Trophoblast cell (in vitro differentiated cells and primary cell): ENCODE results near the gene GALNT1.

ENCODE experiments used
- DNase-seq, 2 donors: peaks; one replicate each; pipeline ENCODE4 v3.0.0-alpha.2; 2016
- H2AFZ ChIP-seq: 2 replicates; pipeline ENCODE4 v1.6.1; 2013; ENCODE audit warnings: low read length, moderate library complexity, mild to moderate bottlenecking; ENCODE audit not compliant: insufficient read depth, poor library complexity
- H2AK5ac ChIP-seq: 2 replicates; pipeline ENCODE4 v1.6.1; 2013; ENCODE audit warnings: mild to moderate bottlenecking, low read length
- H2BK120ac ChIP-seq: 2 replicates; pipeline ENCODE4 v1.6.1; 2013; ENCODE audit warnings: low read length, mild to moderate bottlenecking, moderate library complexity; ENCODE audit not compliant: insufficient read depth, poor library complexity
- H2BK12ac ChIP-seq: 2 replicates; pipeline ENCODE4 v1.6.1; 2013; ENCODE audit warnings: mild to moderate bottlenecking, low read length, moderate library complexity
- H2BK5ac ChIP-seq: 2 replicates; pipeline ENCODE4 v1.6.1; 2013; ENCODE audit warnings: low read length, low read depth, moderate library complexity, mild to moderate bottlenecking; ENCODE audit not compliant: poor library complexity
- H3K14ac ChIP-seq: 2 replicates; pipeline ENCODE4 v1.6.1; 2013; ENCODE audit warnings: mild to moderate bottlenecking, low read length
- H3K18ac ChIP-seq: 2 replicates; pipeline ENCODE4 v1.6.1; 2013; ENCODE audit warnings: mild to moderate bottlenecking, low read length
- H3K23ac ChIP-seq: 2 replicates; pipeline ENCODE4 v1.6.1; 2013; ENCODE audit warnings: low read length
- H3K27ac ChIP-seq: 2 replicates; pipeline ENCODE4 v1.5.1; 2013; ENCODE audit warnings: low read depth, mild to moderate bottlenecking, inconsistent platforms, low read length, moderate library complexity
- H3K27me3 ChIP-seq: 2 replicates; pipeline ENCODE4 v1.6.1; 2013; ENCODE audit warnings: inconsistent platforms, mild to moderate bottlenecking, low read length, moderate library complexity; ENCODE audit not compliant: insufficient read depth
- H3K36me3 ChIP-seq, 2 experiments: 1 replicate in 1 of 2; 2 replicates in 1 of 2; pipeline ENCODE4 v1.6.1; 2013; ENCODE audit warnings: low read length in 2 of 2, mild to moderate bottlenecking in 2 of 2, moderate library complexity in 1 of 2; ENCODE audit not compliant: insufficient read depth in 2 of 2, control insufficient read depth in 1 of 2
- H3K4ac ChIP-seq: 2 replicates; pipeline ENCODE4 v1.6.1; 2013; ENCODE audit warnings: low read depth, mild to moderate bottlenecking, low read length, moderate library complexity
- H3K4me1 ChIP-seq, 2 experiments: 1 replicate in 1 of 2; 2 replicates in 1 of 2; pipeline ENCODE4 v1.6.1; 2013; ENCODE audit warnings: low read length in 2 of 2, mild to moderate bottlenecking in 2 of 2, moderate library complexity in 1 of 2; ENCODE audit not compliant: insufficient read depth in 2 of 2, control insufficient read depth in 1 of 2
- H3K4me2 ChIP-seq: 2 replicates; pipeline ENCODE4 v1.6.1; 2013; ENCODE audit warnings: inconsistent platforms, mild to moderate bottlenecking, low read length, moderate library complexity
- H3K4me3 ChIP-seq: 2 replicates; pipeline ENCODE4 v1.5.1; 2013; ENCODE audit warnings: mild to moderate bottlenecking, low read depth, low read length, inconsistent platforms
- H3K79me1 ChIP-seq: one replicate; pipeline ENCODE4 v1.6.1; 2013; ENCODE audit warnings: low read length
- H3K79me2 ChIP-seq: 2 replicates; pipeline ENCODE4 v1.6.1; 2013; ENCODE audit warnings: low read length, mild to moderate bottlenecking; ENCODE audit not compliant: control insufficient read depth, insufficient read depth, poor library complexity
- H3K9ac ChIP-seq: 2 replicates; pipeline ENCODE4 v1.6.1; 2013; ENCODE audit warnings: mild to moderate bottlenecking, low read length
- H3K9me3 ChIP-seq: 2 replicates; pipeline ENCODE4 v1.6.1; 2013; ENCODE audit warnings: low read depth, mild to moderate bottlenecking, control low read depth, inconsistent platforms, low read length; ENCODE audit not compliant: insufficient read depth
- H4K12ac ChIP-seq: 2 replicates; pipeline ENCODE4 v1.6.1; 2013; ENCODE audit warnings: low read depth, mild to moderate bottlenecking, low read length, moderate library complexity
- H4K8ac ChIP-seq: 2 replicates; pipeline ENCODE4 v1.6.1; 2013; ENCODE audit warnings: low read depth, mild to moderate bottlenecking, low read length, moderate library complexity
- H4K91ac ChIP-seq: one replicate; pipeline ENCODE4 v1.6.1; 2013; ENCODE audit warnings: low read depth, mild to moderate bottlenecking, low read length, moderate library complexity
- WGBS: extraction: QIAGEN DNeasy Blood & Tissue Kit; methylation state at CpG from one replicate; pipeline ENCODE4 v1.1.7; 2013; ENCODE audit warnings: missing lambda C conversion rate; ENCODE audit not compliant: insufficient read length, insufficient coverage; ENCODE audit errors: extremely low coverage; 5-methylcytosine and 5-hydroxymethylcytosine counted together

Gene GALNT1

GRCh38 chr18:35747894-35748472, 166.4 kb downstream of the GALNT1 start:
- Histone ChIP-seq H4K8ac (no peak overlapping the region), H3K79me2 (no peaks in the 10 kb centered on the region), H3K4ac (no peak overlapping the region), H2BK5ac (no peak overlapping the region), H2AFZ (no peak overlapping the region), H4K91ac (no peak overlapping the region), H3K4me3 (no peak overlapping the region), H3K27me3 (no peaks in the 10 kb centered on the region), H3K4me2 (no peak overlapping the region), H2BK120ac (no peak overlapping the region), H3K27ac (no peak overlapping the region), H3K9ac (peak overlapping the region; percentile 48), H4K12ac (no peak overlapping the region), H3K9me3 (no peaks in the 10 kb centered on the region), H2BK12ac (no peak overlapping the region), H3K23ac (no peak overlapping the region), H3K14ac (no peak overlapping the region), H3K4me1 (no peaks in the 10 kb centered on the region), H3K36me3 (no peaks in the 10 kb centered on the region), H3K18ac (no peak overlapping the region), H2AK5ac (no peak overlapping the region), H3K79me1 (no peaks in the 10 kb centered on the region)
- no peak for DNase-seq
- no CpG with 5 or more reads among the region's 7 CpGs for WGBS

GRCh38 chr18:35749701-35750100, 168.2 kb downstream of the GALNT1 start:
- Histone ChIP-seq H3K79me1 (no peaks in the 10 kb centered on the region), H3K23ac (no peak overlapping the region), H3K27me3 (no peaks in the 10 kb centered on the region), H3K9me3 (no peaks in the 10 kb centered on the region), H3K79me2 (no peaks in the 10 kb centered on the region), H3K4me2 (no peak overlapping the region), H2BK5ac (no peak overlapping the region), H3K14ac (no peak overlapping the region), H3K27ac (no peak overlapping the region), H4K8ac (no peak overlapping the region), H2AK5ac (no peak overlapping the region), H4K91ac (no peak overlapping the region), H3K36me3 (no peaks in the 10 kb centered on the region), H2BK120ac (no peak overlapping the region), H3K4ac (no peak overlapping the region), H4K12ac (no peak overlapping the region), H3K9ac (no peak overlapping the region), H2AFZ (no peak overlapping the region), H3K4me3 (no peak overlapping the region), H3K18ac (no peak overlapping the region), H2BK12ac (no peak overlapping the region), H3K4me1 (no peaks in the 10 kb centered on the region)
- DNase-seq = peak; percentile 82 to 91
- WGBS = no CpG with 5 or more reads among the region's 5 CpGs

GRCh38 chr18:35750929-35751328, 169.4 kb downstream of the GALNT1 start:
- H2AFZ ChIP-seq = no peak overlapping the region
- H4K12ac ChIP-seq = no peak overlapping the region
- no peaks in the 10 kb centered on the region for H3K27me3 ChIP-seq
- DNase-seq = no peak
- WGBS = no CpG with 5 or more reads among the region's 2 CpGs
- no peaks in the 10 kb centered on the region for H3K36me3 ChIP-seq
- H3K9me3 ChIP-seq = no peaks in the 10 kb centered on the region
- no peaks in the 10 kb centered on the region for H3K79me1 ChIP-seq
- no peak overlapping the region for H3K14ac ChIP-seq
- H3K18ac ChIP-seq = no peak overlapping the region
- no peak overlapping the region for H2BK12ac ChIP-seq
- H3K4me2 ChIP-seq = no peak overlapping the region
- H3K79me2 ChIP-seq = no peaks in the 10 kb centered on the region
- H3K4me3 ChIP-seq = no peak overlapping the region
- H2BK120ac ChIP-seq = no peak overlapping the region
- H3K4ac ChIP-seq = no peak overlapping the region
- no peak overlapping the region for H2AK5ac ChIP-seq
- no peak overlapping the region for H4K91ac ChIP-seq
- H3K23ac ChIP-seq = no peak overlapping the region
- H3K9ac ChIP-seq = no peak overlapping the region
- H2BK5ac ChIP-seq = no peak overlapping the region
- H3K4me1 ChIP-seq = no peaks in the 10 kb centered on the region
- no peak overlapping the region for H3K27ac ChIP-seq
- no peak overlapping the region for H4K8ac ChIP-seq

GRCh38 chr18:35753306-35753910, 171.9 kb downstream of the GALNT1 start:
- H3K79me2 ChIP-seq = no peaks in the 10 kb centered on the region
- H4K91ac ChIP-seq = no peak overlapping the region
- no peak overlapping the region for H2BK120ac ChIP-seq
- H2AFZ ChIP-seq = no peak overlapping the region
- DNase-seq = peak; percentile 61 to 84
- H3K36me3 ChIP-seq = no peaks in the 10 kb centered on the region
- no peak overlapping the region for H3K27ac ChIP-seq
- H2BK5ac ChIP-seq = no peak overlapping the region
- H3K4me2 ChIP-seq = no peak overlapping the region
- H3K4me1 ChIP-seq = no peaks in the 10 kb centered on the region
- no peak overlapping the region for H3K23ac ChIP-seq
- no peak overlapping the region for H3K14ac ChIP-seq
- H4K8ac ChIP-seq = no peak overlapping the region
- no peak overlapping the region for H2AK5ac ChIP-seq
- H3K9ac ChIP-seq = no peak overlapping the region
- H4K12ac ChIP-seq = no peak overlapping the region
- no CpG with 5 or more reads among the region's 5 CpGs for WGBS
- no peaks in the 10 kb centered on the region for H3K27me3 ChIP-seq
- no peak overlapping the region for H3K4me3 ChIP-seq
- H3K4ac ChIP-seq = no peak overlapping the region
- H3K79me1 ChIP-seq = no peaks in the 10 kb centered on the region
- H3K9me3 ChIP-seq = no peaks in the 10 kb centered on the region
- no peak overlapping the region for H3K18ac ChIP-seq
- H2BK12ac ChIP-seq = no peak overlapping the region
